Kidney tubule cell (primary cell): ENCODE measurements around the gene SFXN5.

Source experiments
- DNase-seq: peaks from one replicate; pipeline ENCODE4 v3.0.0-alpha.2; 2018; ENCODE audit warnings: low spot score

The SFXN5 gene

GRCh38 chr2:73020657-73021370 lies 50.7 kb downstream of the SFXN5 start:
- peak; percentile 67 for DNase-seq

GRCh38 chr2:73020306-73020656 lies 51.2 kb downstream of the SFXN5 start:
- no peak for DNase-seq

- no peak for DNase-seq
Observed at GRCh38 chr2:73018188-73018825, 53.2 kb downstream of the SFXN5 start.

DNA sequence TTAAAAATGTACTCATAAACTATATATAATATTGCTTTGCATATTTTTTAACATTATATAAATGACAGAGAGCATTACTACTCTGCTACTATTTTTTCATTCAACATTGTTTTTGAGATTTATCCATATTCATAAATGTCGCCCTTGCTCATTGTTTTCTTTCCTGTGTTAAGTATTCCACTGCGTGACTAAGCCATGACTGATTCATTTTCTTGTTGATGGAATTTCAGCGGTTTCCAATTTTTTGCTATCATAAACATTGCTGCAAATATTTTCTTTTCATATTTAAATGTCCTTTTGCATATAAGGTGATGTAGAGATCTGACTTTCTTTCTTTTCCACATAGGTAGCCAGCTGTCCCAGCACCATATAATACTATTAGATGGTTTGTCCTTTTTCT lies 57.6 kb downstream of the SFXN5 start:
- DNase-seq, result no peak

DNA sequence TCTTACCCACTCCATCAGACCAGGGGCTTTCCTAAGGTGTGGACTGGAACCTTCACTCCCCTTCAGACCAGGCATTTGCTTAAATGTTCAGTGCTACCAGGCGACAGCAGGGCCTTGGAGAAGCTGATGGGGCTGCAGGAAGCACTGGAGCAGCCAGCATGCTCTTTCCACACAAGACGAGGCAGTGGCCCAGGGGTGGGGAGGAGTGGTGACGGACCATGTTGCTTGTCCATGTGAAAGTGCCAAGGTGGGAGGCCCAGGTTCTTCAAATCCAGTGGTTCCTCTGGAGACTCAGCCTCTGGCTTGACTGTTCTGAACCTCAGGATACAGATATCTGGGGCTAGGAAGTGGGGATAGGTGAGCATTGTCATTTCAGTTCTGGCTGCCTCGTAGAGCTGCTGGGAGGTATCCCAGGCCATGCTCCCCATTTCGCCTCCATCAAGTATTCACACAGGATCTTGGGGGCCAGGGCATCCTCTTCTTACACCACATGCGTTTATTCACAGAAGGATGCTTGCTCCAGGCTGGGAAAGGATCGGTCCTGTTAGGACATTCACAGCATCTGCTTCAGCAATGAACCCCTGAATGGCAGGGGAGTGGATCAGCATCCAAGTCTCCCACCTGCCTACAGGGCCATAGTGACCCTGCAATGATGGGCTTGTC lies 62.2 kb downstream of the SFXN5 start:
- no peak for DNase-seq

- DNase-seq, result no peak
Observed at GRCh38 chr2:73008766-73009135, 62.8 kb downstream of the SFXN5 start.

DNA sequence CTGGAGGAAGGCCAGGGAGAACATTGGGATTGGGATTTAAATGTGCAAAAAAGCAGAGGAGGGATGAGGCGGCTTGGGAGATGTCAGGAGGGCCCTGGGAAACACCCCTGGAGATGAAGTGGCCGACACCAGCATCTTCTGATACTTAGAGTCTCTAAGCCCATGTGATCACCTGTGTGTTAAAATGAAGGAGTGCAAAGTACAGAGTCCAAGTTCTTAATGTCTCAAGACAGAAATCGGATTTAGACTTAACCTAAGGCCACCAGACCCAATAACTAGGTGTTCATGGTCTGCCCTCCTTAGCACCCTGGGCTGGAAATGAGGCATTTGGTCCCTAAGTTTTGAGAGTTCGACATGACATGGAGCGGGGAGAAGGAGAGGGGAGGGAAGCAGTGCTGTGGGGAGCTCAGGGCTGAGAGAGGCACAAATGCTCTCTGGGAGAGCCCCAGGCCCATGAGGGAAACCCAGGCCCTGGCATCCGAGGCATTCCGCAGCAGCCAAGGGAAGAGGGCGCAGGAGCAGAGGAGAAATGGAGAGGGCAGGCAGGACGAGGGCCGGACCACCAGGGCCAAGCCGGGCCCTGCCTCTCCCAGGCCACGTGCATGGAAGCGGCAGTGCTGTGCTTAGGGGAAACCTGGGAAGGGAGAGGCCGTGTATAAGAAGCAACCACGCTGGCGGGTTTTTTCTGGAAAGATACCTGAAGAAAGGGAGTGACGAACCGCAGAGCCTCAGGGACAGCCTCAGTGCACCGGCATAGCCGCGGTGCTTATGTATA lies 63.3 kb downstream of the SFXN5 start:
- DNase-seq, result no peak

- DNase-seq, result no peak
Observed at GRCh38 chr2:73006969-73007710, 64.4 kb downstream of the SFXN5 start.

DNA sequence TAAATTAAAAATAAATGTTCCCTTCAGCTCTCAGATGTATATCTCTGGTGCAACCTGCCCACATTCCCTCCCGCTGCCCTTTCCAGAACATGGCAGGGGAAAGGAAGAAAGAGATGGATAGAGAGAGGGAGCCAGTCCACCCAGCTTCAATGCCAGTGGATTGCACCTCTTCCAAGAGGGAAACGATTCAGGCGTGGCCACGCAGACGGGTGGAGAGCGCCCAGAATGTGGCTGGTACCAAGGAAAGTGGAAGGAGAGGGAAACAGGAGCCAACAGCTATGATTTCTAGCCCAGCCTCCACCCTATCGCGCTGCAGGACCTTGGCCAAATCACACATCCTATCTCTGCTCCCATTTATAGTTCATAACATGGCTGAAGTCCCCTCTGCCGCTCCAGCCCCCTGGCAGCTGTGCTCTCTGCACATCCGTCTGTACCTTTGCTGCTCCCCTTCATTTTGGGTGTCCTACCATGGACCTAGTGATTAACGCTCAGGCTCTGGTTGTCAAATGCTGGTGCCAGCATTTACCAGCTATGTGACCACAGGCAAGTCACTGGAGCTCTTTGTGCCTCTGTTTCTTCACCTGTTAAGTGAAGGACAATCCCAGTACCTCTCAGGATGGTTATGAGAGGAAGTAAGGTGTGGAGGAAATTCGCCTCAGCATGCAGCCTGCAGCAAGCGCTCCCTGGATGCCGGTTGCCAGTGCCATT lies 66.5 kb downstream of the SFXN5 start:
- no peak for DNase-seq

GRCh38 chr2:73004466-73004865 lies 67.0 kb downstream of the SFXN5 start:
- no peak for DNase-seq

DNA sequence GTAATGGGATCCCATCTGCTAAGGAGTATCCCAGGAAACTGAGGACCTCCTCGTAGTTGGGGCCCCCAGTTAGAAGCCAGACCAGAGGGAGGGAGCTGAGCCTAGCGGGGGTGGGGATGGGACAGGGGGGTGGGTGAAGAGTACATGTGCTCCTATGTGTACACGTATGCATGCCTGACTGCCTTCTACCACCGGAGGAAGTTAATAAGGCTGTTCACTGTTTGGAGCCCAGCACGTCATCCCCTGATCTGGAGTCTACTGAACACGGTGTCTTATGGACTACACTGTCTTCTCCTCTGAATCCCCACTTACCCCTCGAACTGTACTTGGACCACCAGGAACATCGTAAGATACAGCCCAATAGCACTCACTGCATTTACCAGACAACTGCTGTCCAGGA lies 68.5 kb downstream of the SFXN5 start:
- no peak for DNase-seq

- DNase-seq, result no peak
Observed at GRCh38 chr2:73000808-73001570, 70.5 kb downstream of the SFXN5 start.

GRCh38 chr2:72999729-73000725 lies 71.5 kb downstream of the SFXN5 start:
- DNase-seq, result peak; percentile 73

GRCh38 chr2:72998724-72999123 lies 72.8 kb downstream of the SFXN5 start:
- no peak for DNase-seq

DNA sequence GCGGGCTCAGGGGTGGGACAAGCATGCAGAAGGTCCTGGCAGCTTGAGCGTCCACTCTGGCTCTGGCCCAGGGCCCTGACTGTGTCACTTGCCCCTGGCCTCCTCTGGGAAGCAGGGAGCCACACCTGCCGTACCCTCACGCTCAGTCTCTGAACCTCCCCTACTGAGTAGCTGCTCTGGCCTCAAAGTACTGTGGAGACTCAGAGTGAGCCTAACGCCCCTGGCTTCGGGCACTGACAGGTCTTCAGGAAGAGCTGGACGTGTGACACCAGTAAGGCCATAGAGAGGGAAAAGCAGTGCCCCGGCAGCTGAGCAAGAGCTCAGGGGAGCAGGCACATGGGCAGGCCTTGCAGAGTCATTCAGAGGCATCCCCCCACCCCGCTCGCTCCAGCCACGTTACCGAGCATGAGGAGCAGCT lies 73.3 kb downstream of the SFXN5 start:
- no peak for DNase-seq

DNA sequence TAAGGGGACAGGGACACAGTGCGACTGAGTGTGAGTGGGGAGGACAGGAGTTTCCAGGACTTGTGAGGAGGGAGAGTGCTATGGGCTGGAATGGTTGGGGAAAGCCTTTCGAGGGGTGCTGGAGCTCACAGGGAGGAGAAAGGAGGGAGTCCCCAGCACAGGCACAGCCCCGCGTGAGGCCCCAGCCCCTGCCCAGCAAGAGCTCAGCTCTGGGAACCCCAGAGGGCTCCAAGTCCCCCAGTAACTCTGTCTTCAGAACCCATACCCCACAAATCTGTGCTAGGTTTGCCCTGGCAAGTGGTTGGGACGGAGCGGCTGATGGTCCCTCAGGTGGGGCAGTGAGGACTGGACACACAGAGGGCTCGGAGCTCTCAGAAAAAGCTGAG lies 75.4 kb downstream of the SFXN5 start:
- no peak for DNase-seq

DNA sequence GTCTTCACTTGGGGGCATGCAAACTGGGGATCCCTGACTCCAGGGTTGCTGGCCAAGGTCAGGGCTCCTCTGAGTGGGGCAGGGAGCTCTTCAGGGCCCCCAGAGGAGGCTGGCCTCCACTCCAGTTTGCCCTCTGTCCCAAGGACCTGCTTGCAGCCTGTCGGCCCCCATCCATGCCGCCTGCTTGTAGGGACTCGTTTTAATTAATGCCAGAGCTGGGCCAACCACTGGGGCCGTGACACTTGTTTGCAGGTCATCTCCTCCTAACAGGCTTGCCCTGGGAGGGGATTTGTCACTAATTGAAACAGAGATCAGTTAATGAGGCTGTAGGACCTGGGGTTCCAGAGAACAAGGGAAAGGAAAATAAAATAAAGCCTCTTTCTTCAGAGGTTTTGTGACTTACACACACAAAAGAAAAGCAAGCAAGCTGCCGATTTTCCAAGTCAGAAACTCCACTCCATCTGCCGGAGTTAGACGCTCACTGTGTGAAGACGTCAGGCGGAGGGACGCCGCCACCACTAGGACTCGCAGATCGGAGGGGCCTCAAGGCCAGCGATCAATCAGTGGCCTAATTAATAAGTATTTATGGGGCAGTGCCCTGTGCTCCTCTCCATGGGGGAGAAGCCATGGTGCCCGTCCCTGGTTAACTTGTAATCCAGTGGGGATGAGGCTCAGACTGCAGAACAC lies 75.9 kb downstream of the SFXN5 start:
- DNase-seq, result no peak

GRCh38 chr2:72994991-72995380 lies 76.5 kb downstream of the SFXN5 start:
- no peak for DNase-seq
